Raji (cell line): ENCODE measurements around the gene GMPPB.
A peak's percentile ranks its signal among the peaks of the same experiment; 100 is the strongest.

ENCODE experiments used
- POLR2A ChIP-seq: IDR thresholded peaks from 2 replicates; pipeline ENCODE4 v1.6.1; 2011; ENCODE audit warnings: low read depth, low read length, control low read depth; ENCODE audit not compliant: insufficient read depth

Gene GMPPB

GRCh38 chr3:49720855-49721595, 2.7 kb downstream of the GMPPB start:
- TF ChIP-seq POLR2A: no peak; the same call in 1 of the 2 replicates

GRCh38 chr3:49719214-49719884, 4.4 kb downstream of the GMPPB start, which contains the start of gene AMIGO3:
Gene AMIGO3 (minus strand): TSS chr3:49719684. CDS start chr3:49719465, 219 bp downstream.
- TF ChIP-seq POLR2A: peak; percentile 90

- TF ChIP-seq POLR2A: no peak
These were observed 4.9 kb downstream of the GMPPB start for GRCh38 chr3:49718858-49719213.

- no peak for TF ChIP-seq POLR2A
These were observed 5.5 kb downstream of the GMPPB start for GRCh38 chr3:49717959-49718857.

- no peak for TF ChIP-seq POLR2A
These were observed 6.4 kb downstream of the GMPPB start for GRCh38 chr3:49717211-49717958.

- no peak for TF ChIP-seq POLR2A
These were observed 7.0 kb downstream of the GMPPB start for GRCh38 chr3:49716691-49717210.

- TF ChIP-seq POLR2A: no peak
These were observed 7.6 kb downstream of the GMPPB start for GRCh38 chr3:49716169-49716568.

- no peak for TF ChIP-seq POLR2A
These were observed 8.1 kb downstream of the GMPPB start for GRCh38 chr3:49715611-49716121.

GRCh38 chr3:49714728-49715550, 8.8 kb downstream of the GMPPB start:
- TF ChIP-seq POLR2A: no peak

- no peak for TF ChIP-seq POLR2A
These were observed 10.2 kb downstream of the GMPPB start for GRCh38 chr3:49713336-49714105.

- TF ChIP-seq POLR2A: no peak
These were observed 11.0 kb downstream of the GMPPB start for GRCh38 chr3:49712631-49713317.

GRCh38 chr3:49712166-49712565, 11.6 kb downstream of the GMPPB start:
- no peak for TF ChIP-seq POLR2A
